GM18508 (cell line): ENCODE results near the gene UTP4.
"Not testable (repeated sequence)": the region's sequence is repeated elsewhere in the genome, so short reads cannot be mapped to it uniquely, and the experiment has no call there.

Source experiments
- ATAC-seq: cut with Tn5 transposase; IDR thresholded peaks from one replicate; pipeline ENCODE4 v1.9.1; 2021; ENCODE audit warnings: moderate number of reproducible peaks; ENCODE audit not compliant: insufficient read depth, unreplicated experiment

Gene UTP4

GRCh38 chr16:69109486-69110270, 22.8 kb upstream of the UTP4 start:
- no peak for ATAC-seq

DNA sequence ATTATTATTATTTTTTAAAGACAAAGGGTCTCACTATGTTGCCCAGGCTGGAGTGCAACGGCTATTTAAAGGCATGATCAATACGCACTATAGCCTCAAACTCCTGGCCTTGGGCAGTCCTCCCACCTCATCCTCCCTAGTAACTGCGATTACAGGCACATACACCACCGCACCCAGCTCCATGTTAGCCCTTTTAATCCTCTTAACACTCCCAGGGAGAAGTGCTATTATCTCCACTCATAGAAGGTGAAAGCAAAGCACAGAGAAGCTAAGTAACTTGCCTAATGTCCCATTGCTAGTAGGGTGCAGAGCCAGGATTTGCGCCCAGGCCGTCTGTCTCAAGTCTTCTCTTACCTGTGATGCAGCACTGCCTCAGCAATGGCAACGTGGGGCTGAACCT, 22.0 kb upstream of the UTP4 start:
- ATAC-seq, result no peak

DNA sequence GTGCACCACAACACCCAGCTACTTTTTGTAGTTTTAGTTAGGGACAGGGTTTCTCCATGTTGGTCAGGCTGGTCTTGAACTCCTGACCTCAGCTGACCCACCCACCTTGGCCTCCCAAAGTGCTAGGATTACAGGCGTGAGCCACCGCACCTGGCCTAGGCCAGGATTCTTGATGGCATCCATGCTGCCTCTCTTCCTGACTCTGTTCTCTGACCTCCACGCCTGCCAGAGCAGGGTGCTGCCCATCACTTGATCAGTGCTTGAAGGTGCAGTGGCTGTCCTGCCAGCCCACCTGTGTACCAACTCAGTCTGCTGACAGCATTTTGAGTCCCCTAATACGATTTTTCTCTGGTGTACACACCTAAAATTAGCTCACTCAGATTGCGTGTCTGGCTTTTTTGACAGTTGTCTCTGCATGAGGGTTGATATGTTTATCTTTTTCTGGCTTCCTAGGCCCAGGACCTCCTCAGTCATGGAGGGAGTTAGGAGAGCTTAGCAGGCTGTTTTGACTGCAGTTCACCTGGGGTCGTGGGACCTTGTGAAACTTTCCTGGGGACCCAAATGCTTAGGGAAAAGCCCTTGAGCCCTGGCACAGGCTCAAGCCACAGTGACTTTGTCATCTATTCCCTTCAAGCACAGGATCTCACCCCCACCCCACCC, 21.1 kb upstream of the UTP4 start:
- no peak for ATAC-seq

GRCh38 chr16:69111876-69112230, 20.6 kb upstream of the UTP4 start:
- no peak for ATAC-seq

- ATAC-seq, result no peak
Observed at GRCh38 chr16:69112285-69113129, 19.9 kb upstream of the UTP4 start.

GRCh38 chr16:69113216-69113615, 19.2 kb upstream of the UTP4 start:
- no peak for ATAC-seq

DNA sequence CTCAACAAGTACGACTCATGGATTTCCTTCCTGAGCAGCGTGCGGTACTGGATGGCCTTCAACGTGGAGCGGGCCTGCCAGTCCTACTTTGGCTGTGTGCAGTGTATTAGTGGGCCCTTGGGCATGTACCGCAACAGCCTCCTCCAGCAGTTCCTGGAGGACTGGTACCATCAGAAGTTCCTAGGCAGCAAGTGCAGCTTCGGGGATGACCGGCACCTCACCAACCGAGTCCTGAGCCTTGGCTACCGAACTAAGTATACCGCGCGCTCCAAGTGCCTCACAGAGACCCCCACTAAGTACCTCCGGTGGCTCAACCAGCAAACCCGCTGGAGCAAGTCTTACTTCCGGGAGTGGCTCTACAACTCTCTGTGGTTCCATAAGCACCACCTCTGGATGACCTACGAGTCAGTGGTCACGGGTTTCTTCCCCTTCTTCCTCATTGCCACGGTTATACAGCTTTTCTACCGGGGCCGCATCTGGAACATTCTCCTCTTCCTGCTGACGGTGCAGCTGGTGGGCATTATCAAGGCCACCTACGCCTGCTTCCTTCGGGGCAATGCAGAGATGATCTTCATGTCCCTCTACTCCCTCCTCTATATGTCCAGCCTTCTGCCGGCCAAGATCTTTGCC, 18.0 kb upstream of the UTP4 start:
- ATAC-seq, result no peak

DNA sequence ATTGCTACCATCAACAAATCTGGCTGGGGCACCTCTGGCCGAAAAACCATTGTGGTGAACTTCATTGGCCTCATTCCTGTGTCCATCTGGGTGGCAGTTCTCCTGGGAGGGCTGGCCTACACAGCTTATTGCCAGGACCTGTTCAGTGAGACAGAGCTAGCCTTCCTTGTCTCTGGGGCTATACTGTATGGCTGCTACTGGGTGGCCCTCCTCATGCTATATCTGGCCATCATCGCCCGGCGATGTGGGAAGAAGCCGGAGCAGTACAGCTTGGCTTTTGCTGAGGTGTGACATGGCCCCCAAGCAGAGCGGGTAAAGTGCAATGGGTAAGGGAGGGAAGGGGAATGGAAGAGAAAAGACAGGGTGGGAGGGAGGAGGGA, 17.5 kb upstream of the UTP4 start:
- ATAC-seq, result no peak

- ATAC-seq, result no peak
Observed at GRCh38 chr16:69115361-69115760, 17.1 kb upstream of the UTP4 start.

DNA sequence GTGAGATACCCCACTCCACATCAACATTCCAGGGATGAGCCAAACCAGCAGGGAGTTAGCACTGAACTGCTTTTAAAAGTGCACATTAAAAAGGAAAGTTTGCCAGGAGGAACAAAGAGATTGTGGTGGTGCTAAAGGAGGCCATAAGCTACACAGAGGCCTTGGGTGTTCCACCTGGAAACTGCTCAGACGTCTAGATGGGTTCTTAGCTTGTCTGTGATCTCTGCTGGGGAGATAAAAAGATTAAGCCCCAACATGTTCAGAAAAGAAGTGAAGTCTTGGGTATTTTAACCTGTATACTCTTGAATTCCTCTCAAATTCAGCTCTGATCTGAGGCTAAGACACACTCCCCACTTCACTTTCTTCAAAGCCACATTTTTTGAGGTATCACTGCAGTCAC, 16.6 kb upstream of the UTP4 start:
- no peak for ATAC-seq

DNA sequence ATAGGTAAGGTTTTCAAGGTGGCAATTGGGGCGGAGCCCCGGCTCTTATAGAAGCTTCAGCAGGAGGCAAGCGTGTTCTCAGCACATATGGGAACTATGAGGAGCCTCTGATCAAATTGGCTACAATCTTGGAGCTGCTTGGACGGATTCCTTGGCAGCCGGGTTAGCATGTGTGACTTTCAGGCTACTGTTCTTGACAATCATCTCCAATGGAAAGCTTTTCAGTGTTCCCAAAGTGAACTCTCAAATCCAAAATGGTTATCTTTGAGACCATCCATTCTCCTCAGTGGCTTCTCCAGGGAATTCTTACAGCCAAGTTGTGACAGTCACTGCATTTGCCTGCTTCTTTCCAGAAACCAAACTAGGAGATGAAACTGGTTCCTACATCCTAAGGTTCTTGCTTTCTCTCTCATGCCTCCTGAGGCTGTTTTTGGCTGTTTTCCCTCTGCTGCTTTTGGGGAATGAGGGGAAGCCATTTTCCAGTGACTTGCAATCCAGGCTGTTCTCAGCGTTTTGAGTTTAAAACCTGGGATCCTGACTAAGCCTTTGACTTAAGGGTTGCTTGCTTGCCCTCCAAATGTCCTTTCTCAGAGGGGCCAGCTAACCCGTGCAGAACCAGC, 16.1 kb upstream of the UTP4 start:
- ATAC-seq, result no peak

DNA sequence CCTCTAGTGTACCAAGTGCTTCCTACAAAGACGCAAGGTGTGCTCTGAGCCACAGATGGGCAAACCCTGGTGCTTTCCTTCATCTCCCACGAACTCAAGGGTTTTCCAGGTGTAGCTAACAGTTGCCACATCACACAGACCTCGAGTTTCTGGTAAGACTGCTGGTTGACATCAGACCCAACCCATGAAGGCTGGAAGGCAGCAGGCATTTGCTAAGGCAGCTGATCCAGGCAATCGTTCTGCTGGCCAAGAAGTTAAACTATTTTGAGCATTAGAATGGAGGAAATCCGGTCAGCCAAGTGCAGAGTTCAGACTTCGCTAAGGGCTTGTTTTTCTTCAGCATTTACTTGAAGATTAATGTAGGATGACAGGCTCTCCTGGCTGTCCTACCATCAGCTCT, 15.5 kb upstream of the UTP4 start:
- no peak for ATAC-seq

GRCh38 chr16:69118468-69118867, 14.0 kb upstream of the UTP4 start:
- no peak for ATAC-seq

DNA sequence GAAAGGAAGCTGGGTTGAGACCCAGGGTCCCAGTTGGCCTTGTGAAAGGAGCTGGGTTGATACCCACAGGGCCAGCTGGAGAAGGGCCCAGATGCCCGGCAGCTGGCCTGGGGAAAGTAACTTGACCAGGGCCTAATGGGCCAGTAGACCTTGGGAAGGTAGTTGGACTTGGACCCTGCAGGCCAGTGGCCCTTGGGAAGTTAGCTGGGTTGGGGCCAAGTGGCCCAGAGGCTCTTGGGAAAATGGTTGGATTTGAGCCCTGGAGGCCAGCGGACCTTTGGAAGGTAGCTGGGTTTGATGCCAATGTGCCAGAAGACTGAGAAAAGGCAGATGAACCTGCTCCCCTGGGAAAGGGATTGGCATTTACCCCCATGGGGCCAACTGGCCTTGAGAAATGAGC, 13.5 kb upstream of the UTP4 start:
- ATAC-seq, result no peak

DNA sequence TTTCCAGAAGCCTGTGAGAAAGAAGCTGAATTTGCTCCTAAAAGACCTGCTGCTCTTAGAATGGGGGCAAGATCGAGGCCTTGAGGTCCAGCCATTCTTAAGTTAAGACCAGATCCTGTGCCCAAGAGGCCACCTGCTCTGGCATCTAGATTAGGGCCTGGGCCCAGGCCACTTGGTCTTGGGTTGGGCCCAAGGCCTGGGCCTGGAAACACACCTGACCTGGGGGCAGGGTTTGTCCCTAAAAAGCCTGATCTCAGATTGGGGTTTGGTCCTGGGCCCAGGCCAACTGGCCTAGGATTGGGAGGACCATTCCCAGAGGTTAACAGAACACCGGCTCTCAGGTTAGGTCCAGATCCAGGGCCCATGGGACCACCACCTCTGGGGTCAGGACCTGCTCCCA, 12.9 kb upstream of the UTP4 start:
- no peak for ATAC-seq

DNA sequence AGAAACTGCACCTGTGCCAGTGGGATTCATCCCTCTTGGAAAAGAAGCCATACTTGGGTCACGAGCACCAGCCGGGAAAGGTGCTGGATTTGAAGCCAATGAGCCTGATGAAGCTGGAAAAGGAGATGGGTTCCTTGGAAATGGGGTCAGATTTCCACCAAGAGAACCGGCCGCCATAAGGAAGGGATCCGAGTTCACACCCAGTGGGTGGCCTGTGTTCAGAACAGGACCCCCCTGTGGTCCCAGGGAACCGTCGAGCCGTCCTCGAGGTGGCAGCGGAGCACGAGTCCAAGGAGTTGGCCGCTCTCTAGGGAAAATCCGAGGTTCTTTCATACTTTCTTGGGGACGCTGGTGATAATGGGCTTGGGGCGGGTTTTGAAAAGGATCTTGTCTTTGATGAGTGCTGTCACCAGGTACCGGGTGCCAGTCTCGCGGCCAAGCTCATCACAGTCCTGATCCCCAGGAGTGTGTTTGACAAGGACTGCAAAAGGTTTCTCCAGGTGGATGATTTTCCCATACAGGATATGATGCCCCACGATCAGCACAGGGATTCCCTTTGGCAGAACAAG, 12.3 kb upstream of the UTP4 start:
- no peak for ATAC-seq

- ATAC-seq, result no peak
Observed at GRCh38 chr16:69123910-69124309, 8.5 kb upstream of the UTP4 start.

- not testable (repeated sequence) for ATAC-seq
Observed at GRCh38 chr16:69124406-69124805, 8.0 kb upstream of the UTP4 start.

DNA sequence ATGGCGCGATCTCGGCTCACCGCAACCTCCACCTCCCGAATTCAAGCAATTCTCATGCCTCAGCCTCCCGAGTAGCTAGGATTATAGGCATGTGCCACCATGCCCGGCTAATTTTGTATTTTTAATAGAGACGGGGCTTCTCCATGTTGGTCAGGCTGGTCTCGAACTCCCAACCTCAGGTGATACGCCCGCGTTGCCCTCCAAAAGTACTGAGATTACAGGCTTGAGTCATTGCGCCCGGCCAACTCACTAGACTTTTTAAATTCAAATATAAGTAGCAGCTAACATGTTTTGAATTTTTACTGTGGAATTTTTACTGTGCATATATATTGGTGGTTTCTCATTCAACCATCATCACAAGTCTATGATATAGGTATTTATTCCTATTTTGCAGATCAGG, 7.5 kb upstream of the UTP4 start:
- not testable (repeated sequence) for ATAC-seq

GRCh38 chr16:69126221-69126620, 6.2 kb upstream of the UTP4 start:
- ATAC-seq, result no peak
